ENCODE measurements around the gene NOTUM. TPM values are rescaled to one million over a fixed set of nuclear protein-coding genes. Genes with fewer than 3 reads are reported as not detected.

The NOTUM gene
- total RNA-seq, 4 donors from 2014 or later: not detected

DNA sequence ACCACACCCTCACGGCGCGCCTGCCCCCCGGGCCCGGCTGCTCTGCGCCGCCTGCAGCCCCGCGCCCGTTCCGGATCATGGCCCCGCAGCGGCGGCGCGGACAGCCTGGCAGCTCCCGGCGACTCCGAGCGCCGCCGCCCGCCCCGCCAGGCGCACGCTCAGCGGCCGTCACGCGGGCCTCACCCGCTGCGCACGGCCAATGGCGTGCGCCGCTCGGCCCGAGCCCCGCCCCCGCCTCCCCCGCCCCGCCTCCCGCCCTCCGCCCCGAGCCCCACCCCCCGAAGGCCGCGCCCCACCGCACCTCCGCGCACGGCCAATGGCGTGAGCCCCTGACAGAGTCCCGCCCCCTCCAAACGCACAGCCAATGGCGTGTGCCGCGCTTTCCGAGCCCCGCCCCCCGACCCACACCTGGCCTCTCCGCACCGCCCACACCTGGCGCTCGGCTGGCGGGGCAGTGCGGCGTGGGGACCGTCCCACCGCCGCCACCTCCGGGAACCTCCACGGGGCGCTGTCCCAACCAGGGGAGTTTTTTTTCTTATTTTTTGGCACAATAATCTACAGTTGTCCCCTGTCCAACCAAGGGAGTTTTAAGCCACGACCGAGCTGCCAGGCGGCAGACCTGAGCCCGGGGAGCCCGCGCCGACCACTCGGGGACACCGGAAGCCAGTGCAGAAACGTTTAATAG is 49.6 kb downstream of the NOTUM start, which contains the start of gene PCYT2:
Gene PCYT2 (minus strand): TSS at position 123 of the 685 bp plus-strand sequence. CDS start 44 bp downstream, at position 79.
- TF ChIP-seq, protein P1, sequence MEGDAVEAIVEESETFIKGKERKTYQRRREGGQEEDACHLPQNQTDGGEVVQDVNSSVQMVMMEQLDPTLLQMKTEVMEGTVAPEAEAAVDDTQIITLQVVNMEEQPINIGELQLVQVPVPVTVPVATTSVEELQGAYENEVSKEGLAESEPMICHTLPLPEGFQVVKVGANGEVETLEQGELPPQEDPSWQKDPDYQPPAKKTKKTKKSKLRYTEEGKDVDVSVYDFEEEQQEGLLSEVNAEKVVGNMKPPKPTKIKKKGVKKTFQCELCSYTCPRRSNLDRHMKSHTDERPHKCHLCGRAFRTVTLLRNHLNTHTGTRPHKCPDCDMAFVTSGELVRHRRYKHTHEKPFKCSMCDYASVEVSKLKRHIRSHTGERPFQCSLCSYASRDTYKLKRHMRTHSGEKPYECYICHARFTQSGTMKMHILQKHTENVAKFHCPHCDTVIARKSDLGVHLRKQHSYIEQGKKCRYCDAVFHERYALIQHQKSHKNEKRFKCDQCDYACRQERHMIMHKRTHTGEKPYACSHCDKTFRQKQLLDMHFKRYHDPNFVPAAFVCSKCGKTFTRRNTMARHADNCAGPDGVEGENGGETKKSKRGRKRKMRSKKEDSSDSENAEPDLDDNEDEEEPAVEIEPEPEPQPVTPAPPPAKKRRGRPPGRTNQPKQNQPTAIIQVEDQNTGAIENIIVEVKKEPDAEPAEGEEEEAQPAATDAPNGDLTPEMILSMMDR (IDR thresholded peaks at IDR 0.05; ENCODE audit: low read depth): no peak

DNA sequence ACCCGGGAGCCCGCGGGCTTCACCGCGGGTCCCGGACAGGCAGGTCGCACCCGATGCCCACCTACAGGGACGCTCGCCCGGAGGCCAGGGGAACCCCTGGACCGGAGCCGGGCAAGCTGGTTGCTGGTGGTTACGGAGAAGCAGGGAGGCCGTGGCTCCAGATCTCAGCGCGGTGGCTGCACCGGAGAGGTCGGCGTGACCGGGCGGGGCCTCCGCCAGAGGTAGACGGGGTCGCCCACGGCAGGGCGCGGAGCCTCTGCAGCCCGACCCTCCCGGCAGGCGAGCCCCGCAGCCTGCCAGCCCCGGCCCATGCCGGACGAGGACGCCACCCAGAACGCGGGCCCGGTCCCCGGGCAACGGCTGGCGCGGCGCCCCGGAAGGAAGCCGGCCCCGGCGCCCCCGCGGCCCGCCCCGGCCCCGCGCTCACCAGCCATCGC is 50.1 kb downstream of the NOTUM start:
- TF ChIP-seq, protein P1 (IDR thresholded peaks at IDR 0.05; ENCODE audit: low read depth): no peak

DNA sequence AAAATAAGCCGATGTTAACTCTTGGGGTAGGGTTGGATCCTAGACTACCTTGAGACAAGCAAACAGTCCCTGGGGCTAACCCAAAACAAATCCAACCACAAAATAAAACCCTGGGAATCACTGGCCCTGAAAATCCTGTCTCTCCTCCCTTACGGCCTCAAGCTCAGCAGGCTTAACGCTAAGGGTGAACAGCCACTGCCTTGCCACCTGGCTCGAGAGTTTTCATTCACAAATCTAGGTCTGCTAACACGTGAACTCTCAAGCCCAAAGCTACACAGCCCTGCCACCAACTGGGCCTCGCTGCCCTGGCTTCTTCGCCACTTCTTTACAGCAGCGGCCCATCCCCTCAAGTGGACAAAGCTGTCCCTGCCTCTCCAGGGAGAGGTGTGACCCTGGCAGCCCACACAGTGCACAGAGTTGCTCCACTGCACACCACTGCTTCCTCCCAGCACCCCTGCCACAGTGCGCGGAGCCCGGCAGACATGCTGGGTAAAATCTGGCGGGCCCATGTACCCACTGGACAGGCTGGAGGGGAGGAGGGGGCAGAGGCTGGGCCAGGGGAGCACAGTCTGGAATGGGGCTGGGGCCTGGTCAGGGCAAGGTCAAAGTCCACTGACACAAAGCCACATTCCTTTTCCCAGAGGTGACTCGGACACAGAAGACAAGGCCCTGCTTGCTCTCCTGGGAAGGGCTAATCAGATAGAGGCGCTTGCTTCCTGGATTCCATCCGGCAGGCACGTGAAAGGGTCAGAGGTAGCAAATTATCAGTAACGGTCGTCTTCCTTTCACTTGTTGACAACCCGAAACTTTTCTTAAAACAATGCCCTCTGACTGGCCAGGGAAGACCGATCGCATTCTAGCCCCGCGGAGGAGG is 50.8 kb downstream of the NOTUM start:
- TF ChIP-seq, protein P1 (IDR thresholded peaks at IDR 0.05; ENCODE audit: low read depth): no peak

DNA sequence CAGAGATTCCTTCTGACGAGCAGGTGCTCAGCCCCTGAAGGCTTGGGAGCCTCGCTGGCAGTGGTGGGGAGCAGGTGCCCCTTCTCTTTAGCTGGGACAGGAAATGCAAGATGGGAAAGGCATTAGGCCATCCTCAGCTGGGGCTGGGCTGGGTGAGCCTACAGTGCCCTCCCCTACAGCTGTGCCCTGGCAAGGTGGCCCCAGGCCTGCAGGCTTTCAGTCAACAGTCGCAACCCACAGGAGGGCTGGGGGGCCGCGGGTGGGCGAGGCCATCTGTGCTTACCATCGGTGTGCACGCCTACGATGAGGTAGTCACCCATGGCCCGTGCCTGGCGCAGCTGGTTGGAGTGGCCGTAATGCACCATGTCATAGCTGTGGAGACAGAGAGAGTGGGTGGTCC is 51.8 kb downstream of the NOTUM start:
- TF ChIP-seq, protein P1 (IDR thresholded peaks at IDR 0.05; ENCODE audit: low read depth): no peak

DNA sequence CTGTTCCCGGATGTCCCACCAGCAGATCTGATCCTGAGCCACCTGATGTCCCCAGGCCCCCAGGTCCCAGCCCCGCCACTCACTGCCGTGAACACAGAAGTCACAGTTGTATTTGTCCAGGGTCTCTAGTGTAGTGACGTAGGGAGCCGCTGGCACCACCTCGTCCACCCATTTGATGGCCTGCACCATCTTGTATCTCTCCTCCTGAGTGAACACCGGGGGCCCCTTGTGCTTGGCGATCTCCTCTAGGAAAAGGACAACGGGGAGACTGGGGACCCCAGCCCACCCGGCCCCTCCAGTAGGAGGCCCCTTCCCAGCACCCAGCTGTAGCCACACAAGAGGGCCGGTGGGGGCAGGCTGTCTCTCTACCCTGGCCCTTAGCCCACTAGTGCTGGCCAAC is 52.2 kb downstream of the NOTUM start:
- TF ChIP-seq, protein P1 (IDR thresholded peaks at IDR 0.05; ENCODE audit: low read depth): no peak

DNA sequence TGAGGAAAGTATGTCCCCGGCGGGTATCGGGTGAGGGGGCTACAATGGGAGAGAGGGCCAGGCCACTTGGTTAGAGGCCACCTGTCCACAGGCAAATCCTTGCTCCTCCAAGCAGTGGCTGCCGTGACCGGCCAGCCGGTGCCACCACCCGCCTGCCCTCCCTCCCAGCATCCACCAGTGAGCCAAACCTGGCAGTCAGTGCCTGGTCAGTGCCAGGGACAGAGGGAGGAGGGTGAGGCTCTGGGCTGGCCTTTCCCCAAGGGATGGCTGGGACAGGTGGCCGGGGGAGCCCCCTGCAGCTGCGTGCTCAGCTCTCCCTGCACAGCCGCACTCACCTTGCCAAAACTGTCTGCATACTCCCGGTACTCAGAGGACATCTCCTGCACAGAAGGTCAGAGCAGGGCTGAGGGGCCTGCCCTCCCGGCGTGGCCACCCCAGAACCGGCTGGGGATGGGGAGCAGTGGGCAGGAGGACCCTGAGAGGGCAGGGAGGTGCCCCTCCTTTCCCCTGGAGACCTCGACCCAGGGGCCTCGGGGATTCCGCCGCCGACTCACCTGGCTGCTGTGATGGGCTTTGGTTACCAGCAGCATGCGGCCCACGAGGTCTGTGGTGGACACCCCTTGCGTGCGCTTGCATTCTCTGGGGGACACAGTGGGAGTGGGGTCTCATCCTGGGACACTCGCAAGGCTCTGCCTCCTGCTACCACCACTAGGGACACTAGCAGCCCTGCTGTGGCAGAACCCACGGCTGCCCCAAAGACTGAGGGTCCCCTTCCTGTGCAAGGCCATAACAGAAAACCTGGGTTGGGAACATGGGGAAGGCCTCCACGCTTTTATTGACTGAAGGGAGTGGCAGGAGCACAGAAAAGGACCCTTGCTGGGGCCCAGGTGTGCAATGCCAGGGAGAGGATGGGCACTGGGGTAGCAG is 53.5 kb downstream of the NOTUM start:
- TF ChIP-seq, protein P1 (IDR thresholded peaks at IDR 0.05; ENCODE audit: low read depth): no peak
